GM15510 (cell line): ENCODE results near the gene TRPV4.

Experiments
- POLR2A ChIP-seq: IDR thresholded peaks from 3 replicates; pipeline ENCODE4 v1.6.1; 2011; ENCODE audit warnings: borderline replicate concordance; ENCODE audit not compliant: insufficient read length; ENCODE audit errors: extremely low read depth

Gene TRPV4

DNA sequence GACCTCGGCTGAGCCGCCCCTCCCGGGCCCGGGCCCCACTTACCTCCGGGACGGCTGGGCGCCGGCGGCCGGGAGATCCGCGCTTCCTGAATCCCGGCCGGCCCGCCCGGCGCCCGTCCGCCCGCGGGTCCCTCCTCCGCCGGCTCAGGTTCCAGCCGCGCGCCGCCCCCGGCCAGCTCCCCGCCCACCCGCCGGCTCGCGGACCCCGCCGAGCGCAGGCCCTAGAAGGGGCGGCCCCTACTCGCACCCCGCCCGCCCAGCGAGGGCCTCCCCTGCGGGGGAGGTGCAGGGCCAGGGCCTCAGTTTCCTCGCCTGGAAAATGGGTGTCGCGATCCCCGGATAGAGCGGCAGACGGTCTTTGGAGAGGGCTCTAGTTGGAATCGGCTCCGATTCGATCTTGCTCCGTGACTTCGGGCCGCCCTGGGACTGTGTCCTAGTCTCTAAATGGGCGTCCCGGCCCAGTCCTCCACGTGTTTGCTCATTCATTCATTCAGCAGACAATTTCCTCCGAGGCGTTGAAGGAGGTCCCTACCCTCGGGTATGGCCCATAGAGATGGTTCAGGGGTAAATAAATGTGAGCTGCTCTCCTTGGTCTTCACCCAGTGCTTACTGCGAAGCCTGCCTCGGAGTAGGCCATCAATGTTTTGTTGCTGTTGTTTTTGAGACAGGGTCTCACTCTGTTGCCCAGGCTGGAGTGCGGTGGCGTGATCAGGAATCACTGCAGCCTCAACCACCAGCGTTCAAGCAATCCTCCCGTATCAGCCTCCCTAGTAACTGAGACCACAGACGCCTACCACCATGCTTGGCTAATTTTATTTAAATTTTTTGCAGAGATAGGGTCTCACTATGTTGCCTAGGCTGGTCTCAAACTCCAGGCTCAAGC lies at the start of gene TRPV4:
Gene TRPV4 (minus strand): TSS at position 92 of the 883 bp plus-strand sequence. CDS start 18,602 bp downstream, outside the sequence.
- TF ChIP-seq POLR2A, result no peak

DNA sequence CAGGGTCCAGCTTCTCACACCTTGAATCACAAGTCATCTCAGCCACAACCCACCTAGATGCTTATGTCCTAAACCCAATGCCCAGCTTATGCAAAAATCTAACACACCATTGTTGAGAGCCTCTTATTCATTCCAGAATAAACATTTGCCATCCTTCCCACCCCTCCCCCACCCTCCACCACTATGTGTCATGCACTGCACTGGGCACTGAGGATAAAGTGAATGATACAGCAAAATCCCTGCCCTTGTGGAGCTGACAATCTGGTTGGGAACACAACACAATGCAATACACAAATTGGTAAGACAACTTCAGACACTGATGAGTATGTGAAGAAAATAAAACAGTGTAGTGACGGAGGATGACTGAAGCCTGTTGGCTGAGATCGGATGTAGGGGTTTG lies 48.6 kb upstream of the TRPV4 start:
- TF ChIP-seq POLR2A, result no peak

DNA sequence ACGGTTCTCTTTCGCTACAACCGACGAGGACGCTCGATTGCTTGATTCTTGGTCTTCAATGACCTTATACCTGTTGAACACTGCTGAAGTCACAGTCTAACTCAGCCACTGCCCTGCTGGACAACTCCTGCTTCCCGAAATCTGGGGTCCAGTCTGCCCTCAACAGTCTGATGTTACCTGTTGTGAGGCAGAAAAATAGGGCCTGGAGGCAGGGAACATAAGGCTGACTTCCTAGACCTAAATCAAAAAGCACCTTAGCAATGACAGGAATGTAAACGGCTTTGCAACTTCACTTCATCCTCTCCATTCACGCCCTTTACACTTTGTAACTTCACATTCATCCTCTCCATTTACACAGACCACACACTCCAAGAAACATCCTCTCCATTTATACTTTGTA lies 47.7 kb upstream of the TRPV4 start:
- TF ChIP-seq POLR2A, result no peak

DNA sequence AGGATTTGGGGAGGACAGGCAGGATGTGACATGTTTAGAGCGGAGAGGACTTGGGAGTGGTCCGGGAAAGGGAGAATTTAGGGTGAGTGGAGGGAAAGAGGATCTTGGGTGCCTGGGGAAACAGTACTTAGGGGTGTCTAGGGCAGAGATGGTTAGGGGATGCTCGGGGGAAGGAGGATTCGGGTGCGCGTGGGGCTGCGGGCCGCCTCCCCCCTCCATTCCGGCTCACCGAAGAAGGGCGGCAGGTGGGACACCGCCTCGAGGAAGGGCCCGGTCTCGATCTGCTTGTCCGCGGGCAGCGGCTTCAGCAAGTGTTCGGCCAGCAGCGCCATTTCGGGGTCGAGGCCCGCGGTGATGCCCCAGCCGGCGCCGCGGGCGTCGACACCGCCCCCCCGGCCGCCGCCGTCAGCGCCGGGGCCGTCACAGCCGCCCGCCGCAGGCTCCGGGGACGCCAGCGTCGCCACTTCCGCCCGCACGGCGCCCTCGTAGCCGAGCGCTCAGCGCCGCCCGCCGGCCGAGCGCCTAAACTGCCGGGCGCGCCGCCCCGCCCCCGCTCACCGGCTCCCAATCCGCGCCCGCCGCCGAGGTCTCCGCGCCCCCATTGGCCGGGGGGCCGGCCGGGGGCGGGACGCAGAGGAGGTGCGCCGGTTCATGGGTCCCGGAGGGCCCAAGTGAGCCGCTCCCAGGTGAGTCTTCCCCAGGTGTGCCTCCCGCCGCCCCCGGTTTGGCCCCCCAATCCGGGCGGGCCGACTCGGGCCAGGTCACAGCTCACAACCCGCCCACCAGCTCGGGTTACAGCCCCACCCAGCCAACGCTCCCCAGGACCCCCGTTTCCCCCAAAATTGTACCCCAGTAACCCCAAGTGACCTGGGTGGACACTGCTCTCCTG lies 47.1 kb upstream of the TRPV4 start, which contains the start of gene GLTP:
Gene GLTP (minus strand): TSS at position 499 of the 889 bp plus-strand sequence. CDS start 167 bp downstream, at position 332.
- TF ChIP-seq POLR2A, result peak; percentile 51

DNA sequence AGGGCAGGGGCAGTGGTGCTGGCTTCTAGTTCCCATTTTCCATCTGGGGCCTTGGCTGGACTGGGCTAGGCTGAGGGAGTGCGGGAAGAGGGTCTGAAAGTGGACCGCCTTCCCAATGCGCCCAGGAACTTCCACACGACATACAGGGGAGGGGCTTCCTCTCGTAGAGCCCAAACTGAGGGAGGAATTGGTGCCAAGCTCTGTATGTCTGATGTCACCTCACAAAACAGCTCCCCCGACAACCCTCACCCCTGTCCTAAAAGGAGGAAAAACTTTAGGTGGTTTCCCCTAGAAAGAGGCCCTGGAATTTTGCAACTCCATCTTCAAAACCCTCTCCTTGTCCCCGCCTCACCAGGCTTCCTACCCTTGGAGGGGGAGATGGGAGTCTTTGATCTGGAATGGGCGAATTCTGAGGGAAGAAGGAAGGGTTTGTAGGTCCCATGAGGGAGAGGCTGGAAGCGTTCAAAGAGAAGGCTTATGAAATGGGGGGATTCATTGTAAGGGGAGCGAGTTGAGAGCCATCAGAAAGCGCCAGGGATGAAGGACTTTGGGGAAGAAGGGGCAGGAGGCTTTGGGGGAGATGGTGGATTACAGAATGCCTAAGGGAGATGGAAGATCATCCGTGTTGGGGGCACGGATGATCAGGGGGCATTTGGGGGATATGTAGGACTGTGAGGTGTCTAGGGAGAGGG lies 46.3 kb upstream of the TRPV4 start:
- TF ChIP-seq POLR2A, result no peak

DNA sequence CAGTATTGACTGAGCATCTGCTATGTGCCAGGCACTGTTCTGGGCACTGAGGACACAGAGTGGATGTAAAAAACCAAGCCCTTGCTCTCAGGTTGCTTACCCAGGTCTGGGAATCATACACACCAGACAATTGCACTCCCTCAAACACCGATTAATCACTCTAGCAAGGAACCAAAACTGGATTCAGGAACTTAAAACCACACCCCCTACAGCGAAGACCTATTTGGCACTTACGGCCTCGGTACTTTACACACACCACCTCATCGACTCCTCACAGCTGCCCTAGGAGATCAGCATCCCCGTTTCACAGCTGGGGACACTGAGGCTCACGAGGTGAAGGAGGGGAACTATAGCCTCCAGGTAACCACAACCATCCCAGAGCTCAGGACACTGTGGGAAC lies 45.6 kb upstream of the TRPV4 start:
- TF ChIP-seq POLR2A, result no peak

DNA sequence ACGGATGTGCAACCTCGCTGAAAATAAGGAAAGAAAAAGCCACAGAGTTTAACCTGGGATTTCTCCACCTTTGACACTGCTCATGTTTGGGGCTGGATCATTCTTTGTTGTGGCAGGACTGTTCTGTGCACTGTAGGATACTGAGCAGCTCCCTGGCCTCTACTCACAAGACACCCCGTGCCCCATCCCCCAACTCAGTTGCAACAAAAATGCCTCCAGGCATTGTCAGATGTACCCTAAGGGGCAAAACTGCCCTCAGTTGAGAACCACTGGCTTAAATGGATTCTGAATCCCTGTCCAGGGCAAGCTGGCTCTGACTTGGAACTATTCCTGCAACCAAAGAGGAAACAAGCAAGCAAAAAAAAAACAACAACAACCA lies 45.0 kb upstream of the TRPV4 start:
- TF ChIP-seq POLR2A, result no peak

DNA sequence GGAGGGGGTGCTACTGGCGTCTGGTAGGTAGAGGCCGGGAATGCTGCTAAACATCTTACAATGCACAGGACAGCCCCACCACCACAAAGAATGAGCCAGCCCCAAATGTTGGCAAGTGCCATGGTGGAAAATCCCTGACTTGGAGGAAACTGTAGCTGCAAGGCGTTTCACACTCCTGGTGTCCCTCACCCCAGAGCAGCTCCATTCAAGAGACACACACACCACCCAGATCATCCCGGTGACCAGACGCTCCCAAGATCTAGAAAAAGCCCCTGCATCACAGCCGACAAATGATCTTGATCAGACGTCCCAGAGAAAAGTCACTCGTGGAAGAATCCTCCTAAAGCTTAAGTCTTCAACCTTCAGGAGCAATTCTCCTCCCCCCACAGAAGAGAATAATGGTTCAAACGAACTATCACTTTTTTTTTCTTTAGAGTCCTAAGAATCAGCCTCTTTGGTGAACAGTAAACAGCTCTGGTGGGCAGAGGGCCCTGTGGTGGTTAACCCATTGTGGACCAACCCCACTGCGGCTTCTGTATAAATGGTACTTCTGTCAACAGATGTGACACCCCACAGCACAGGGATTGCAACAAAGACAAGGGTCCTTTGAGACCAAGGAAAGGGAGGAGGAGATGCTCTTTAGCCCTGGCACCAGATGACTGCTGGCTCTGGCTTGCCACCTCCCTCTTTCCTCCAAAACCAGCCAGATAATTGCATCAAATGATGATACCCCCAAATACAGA lies 44.5 kb upstream of the TRPV4 start:
- TF ChIP-seq POLR2A, result no peak

DNA sequence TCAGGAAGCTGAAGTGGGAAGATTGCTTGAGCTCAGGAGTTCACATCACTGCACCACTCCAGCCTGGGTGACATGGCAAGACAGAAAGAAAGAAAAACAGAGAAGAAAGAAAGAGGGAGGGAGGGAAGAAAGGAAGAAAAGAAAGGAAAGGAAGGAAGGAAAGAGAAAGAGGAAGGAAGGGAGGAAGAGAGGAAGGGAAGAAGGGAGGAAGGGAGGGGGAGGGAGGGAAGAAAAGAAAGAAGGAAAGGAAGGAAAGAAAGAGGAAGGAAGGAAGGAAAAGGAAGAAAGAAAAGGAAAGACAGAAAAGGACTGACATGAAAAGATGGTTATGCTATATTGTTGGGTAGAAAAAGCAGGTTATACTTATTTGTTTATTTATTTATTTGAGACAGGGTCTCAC lies 43.2 kb upstream of the TRPV4 start:
- TF ChIP-seq POLR2A, result no peak

DNA sequence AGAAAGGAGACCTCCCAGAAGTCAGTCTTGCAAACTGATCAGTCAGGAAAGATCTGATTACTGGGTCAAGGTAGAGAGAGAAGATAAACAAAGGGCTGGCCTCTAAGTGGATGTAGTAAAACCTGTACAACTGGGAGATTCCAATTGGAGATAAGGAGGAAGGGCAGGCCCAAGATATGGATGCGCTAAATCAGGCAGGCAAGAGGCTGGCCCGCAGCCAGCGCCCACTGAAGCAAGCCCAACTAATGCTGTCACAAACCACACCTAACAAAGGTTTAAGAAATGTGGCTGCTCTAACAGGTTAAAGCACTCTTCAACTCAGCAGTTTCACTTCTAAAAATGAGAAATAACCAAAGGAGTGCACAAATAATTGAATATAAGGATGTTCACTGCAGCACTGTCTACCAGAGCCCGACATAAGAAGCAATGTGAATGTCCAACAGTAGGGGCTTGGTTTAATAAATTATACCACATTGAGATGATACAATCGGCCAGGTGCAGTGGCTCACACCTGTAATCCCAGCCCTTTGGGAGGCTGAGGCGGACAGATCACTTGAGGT lies 42.5 kb upstream of the TRPV4 start:
- TF ChIP-seq POLR2A, result no peak

DNA sequence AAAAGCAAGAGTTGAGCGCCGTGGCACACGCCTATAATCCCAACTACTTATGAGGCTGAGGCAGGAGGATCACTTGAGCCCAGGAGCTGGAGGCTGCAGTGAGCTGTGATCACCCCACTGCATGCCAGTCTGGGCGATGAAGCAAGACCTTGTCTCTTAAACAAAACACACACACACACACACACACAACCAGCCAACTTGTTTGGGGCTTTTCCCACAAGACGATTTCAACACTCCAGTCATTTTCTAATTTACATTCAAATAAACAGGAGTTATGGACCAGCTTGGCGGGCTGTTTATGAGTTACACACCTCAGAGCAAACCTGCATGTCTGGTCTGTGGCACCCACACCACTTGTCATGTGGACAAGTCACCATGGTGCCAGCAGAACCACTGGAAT lies 40.5 kb upstream of the TRPV4 start:
- no peak for TF ChIP-seq POLR2A

DNA sequence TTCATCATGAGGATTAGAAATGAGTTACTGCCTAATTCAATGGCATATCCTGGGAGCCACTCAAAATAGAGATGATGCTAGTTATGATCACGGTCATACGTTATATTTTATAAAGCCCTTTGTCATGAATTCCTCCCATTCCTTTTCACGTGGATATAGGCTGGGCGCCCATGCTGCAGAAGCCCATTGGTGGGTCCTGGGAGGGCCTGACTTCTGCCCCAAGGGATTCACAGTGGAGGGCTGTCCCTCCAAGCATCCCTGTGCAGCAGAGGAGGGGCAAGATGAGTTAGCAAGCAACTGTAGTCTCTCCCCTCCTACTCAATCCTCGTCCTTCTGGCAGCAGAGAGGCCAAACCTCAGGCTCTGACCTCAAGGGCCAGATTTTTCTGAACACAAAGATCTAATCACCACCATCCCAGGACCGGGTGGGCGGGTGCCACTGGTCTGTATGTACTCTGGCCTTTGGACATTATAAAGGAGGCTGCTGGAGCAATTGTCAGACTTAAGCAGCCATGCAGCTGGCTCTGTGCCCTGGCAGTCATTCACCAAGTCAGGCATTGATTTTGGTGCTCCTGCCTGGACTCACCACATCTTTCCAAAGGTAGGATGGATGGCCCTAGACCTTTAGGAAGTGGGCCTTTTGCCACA lies 38.6 kb upstream of the TRPV4 start:
- TF ChIP-seq POLR2A, result no peak

DNA sequence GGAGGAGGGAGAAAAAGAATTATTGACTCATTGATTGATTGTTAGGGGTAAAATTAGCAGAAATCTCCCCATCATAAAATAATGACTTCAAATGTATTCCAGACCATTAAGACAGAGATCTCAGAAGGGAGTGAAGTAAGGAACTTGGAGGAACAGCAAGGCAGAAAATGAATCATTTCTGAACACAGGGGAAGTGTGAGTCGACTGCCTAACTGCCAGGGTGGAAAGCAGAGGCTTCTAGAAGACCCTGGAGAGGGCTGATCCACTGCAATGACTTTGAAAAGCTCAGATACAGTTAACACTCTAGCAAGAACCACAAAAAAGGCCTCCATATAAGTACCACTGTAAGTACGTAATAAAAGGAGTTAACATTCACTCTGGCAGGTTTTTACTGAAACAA lies 37.5 kb upstream of the TRPV4 start:
- no peak for TF ChIP-seq POLR2A

DNA sequence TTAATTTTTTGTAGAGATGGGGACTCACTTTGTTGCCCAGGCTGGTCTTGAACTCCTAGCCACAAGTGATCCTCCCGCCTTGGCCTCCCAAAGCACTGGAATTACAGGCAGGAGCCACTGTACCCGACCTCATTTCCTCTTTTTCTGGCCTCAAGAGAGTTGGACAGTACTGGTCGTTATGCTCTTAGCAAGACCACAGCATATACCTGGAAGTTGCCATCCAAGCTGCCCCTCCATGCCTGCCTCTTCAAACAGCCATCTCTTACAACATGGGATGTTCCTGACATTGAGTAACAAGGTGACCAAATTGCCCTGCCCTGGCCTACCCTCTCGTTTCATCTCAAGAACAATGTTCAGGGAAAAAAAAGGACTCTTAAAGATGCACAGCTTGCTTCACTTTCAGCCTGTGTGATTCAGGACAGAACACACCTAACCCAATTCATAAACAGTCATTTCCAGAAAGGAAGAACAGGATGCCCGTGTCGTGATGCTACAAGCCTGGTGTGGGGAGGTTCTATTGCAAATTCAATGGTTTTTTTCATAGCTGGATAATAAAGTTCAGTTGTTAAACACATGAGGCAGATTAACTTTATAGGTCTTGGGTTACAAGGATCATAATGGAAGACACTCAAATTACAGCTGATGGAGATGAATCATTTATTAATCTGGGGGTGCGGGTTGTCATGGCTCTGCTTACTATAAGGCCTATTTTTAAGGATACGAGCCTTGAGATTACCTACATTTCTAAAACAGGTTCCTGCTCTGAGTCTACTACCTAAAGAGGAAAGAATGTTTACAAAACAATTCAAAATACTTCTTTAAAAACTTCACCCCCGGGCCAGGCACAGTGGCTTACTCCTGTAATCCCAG lies 35.2 kb upstream of the TRPV4 start:
- no peak for TF ChIP-seq POLR2A
